22Rv1 (cell line): Measurements from ENCODE around the gene USP6NL.

Source experiments
- CTCF ChIP-seq: fragments of 450-650 bp; IDR thresholded peaks from 2 replicates; pipeline ENCODE4 v1.5.1; 2017; ENCODE audit warnings: mild to moderate bottlenecking
- ZFX ChIP-seq: fragments of 450-650 bp; IDR thresholded peaks from 2 replicates; pipeline ENCODE4 v1.6.1; 2017; ENCODE audit warnings: antibody characterized with exemption, borderline replicate concordance

- TF ChIP-seq CTCF (no peak), ZFX (no peak)
Observed at GRCh38 chr10:11409357-11409756, 202.1 kb downstream of the USP6NL start.
